NB4 (cell line): ENCODE measurements around the gene UFD1.

Experiments
- DNase-seq: peaks from one replicate; pipeline ENCODE4 v3.0.0; 2010; ENCODE audit warnings: low read depth
- H3K4me3 ChIP-seq: one replicate; pipeline ENCODE4 v1.5.1; 2011; ENCODE audit warnings: mild to moderate bottlenecking, low read depth, low read length, moderate library complexity
- MYC ChIP-seq: IDR thresholded peaks from 2 replicates; pipeline ENCODE4 v1.6.1; 2011; ENCODE audit warnings: low read depth, low read length
- POLR2A ChIP-seq: IDR thresholded peaks from 2 replicates; pipeline ENCODE4 v1.6.1; 2011; ENCODE audit warnings: mild to moderate bottlenecking; ENCODE audit not compliant: insufficient read length; ENCODE audit errors: extremely low read depth
- TF ChIP-seq, protein P1 (sequence below): IDR thresholded peaks from 2 replicates; pipeline ENCODE4 v1.6.1; 2011; ENCODE audit warnings: low read depth, low read length
- TF ChIP-seq, protein P2 (sequence below): IDR thresholded peaks from one replicate; pipeline ENCODE4 v1.5.1; 2012; ENCODE audit warnings: low read depth, low read length

Gene UFD1

DNA sequence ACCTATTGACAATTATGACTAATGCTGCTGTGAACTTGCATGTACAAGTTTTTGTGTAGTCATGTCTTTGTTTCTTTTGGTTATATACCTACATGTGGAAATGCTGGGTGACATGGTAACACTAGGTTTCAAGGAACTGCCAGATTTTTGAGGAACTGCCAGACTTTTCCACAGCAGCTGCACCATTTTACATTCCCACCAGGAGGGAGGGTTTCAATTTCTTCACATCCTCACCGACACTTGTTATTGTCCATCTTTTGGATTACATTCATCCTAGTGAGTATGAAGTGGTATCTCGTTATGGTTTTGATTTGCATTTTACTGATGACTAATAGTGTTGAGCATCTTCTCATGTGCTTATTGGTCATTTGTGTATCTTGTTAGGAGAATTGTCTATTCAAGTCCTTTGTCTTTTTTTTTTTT lies 31.9 kb upstream of the UFD1 start:
- H3K4me3 ChIP-seq: no peak overlapping the region
- no peak for DNase-seq
- TF ChIP-seq, protein P1, sequence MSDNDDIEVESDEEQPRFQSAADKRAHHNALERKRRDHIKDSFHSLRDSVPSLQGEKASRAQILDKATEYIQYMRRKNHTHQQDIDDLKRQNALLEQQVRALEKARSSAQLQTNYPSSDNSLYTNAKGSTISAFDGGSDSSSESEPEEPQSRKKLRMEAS: no peak
- TF ChIP-seq MYC (no peak), POLR2A (no peak)
- TF ChIP-seq, protein P2, sequence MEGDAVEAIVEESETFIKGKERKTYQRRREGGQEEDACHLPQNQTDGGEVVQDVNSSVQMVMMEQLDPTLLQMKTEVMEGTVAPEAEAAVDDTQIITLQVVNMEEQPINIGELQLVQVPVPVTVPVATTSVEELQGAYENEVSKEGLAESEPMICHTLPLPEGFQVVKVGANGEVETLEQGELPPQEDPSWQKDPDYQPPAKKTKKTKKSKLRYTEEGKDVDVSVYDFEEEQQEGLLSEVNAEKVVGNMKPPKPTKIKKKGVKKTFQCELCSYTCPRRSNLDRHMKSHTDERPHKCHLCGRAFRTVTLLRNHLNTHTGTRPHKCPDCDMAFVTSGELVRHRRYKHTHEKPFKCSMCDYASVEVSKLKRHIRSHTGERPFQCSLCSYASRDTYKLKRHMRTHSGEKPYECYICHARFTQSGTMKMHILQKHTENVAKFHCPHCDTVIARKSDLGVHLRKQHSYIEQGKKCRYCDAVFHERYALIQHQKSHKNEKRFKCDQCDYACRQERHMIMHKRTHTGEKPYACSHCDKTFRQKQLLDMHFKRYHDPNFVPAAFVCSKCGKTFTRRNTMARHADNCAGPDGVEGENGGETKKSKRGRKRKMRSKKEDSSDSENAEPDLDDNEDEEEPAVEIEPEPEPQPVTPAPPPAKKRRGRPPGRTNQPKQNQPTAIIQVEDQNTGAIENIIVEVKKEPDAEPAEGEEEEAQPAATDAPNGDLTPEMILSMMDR: no peak

DNA sequence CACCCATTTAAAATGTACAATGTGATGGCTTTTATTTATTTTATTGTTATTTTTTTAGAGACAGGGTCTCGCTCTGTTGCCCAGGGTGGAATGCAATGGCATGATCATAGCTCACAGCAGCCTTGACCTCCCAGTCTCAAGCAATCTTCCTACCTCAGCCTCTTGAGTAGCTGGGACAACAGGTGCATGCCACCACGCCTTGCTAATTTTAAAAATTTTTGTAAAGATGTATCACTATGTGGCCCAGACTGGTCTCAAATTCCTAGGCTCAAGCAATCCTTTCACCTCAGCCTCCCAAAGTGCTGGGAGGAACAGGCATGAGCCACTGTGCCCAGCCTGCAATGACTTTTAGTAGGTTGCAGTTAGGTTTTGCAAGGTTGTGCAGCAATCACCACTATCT lies 30.9 kb upstream of the UFD1 start:
- no peak for DNase-seq
- no peak overlapping the region for H3K4me3 ChIP-seq
- TF ChIP-seq MYC (no peak), POLR2A (no peak)
- TF ChIP-seq, protein P1: no peak
- TF ChIP-seq, protein P2: no peak

DNA sequence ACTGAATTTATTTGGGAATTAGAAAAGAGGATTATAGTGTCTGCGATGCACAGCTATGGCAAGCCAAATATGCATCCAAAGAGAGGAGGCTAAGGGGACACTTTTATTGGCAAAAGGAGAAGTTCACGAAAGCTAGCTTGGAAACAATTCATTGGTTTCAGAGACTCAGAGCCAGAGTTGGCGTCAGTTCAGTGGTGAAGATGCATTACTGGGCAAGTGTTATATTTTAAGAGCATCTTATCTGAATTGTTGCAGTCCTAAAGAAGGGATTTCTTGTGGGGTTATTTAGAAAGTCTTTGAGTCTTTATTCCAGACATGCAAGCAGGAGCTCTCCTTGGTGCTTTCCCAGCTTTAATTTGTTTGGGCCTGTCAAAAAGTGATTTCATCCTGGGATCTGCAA lies 30.2 kb upstream of the UFD1 start:
- TF ChIP-seq, protein P1: no peak
- TF ChIP-seq MYC: no peak
- TF ChIP-seq POLR2A: no peak
- TF ChIP-seq, protein P2: no peak
- no peak overlapping the region for H3K4me3 ChIP-seq
- DNase-seq: no peak

DNA sequence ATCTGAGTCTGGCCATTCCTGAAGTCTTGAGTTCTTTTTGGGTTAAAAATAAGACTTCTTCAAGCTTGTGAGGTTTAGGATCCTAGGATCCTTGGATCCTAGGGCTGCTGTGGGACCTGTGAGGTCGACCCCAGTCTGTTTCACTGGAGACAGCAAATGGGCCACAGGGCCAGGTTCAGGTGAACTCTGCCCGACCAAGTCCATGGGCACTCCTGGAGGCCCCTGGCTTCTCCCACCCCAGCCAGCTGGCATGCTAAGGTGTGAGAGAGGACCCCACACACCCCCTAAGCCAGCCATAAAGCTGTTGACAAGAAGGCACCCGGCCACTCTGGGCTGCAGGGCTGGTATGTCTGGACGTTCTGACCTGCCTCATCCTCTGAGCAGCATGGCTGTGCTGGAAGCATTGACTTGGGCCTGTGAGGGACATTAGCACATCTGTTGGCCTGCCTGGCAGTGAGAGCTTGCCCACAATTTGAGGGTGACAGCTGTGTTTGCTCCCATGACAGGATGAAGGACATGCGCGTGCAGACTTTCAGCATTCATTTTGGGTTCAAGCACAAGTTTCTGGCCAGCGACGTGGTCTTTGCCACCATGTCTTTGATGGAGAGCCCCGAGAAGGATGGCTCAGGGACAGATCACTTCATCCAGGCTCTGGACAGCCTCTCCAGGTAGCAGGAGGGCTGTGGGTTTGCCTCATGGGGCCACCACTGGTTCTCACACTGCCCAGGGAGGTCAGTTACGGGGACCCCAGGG lies 29.2 kb upstream of the UFD1 start:
- no peak for DNase-seq
- TF ChIP-seq, protein P2: no peak
- TF ChIP-seq POLR2A: no peak
- TF ChIP-seq MYC: no peak
- TF ChIP-seq, protein P1: no peak
- no peak overlapping the region for H3K4me3 ChIP-seq

DNA sequence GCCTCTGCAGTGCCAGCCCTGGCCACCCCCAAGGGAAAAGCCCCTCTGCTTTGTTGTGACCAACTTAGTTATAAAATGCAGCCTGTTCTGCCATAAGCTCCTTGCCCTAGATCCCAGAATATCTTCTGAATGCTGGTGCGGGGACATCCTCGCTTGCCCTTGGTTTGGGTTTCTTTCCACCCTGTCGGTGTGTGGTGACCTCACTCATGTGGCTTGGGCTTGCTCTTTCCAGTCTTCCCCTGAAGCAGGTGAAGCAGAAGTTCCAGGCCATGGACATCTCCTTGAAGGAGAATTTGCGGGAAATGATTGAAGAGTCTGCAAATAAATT lies 28.5 kb upstream of the UFD1 start:
- no peak for DNase-seq
- TF ChIP-seq POLR2A: no peak
- TF ChIP-seq, protein P2: no peak
- TF ChIP-seq, protein P1: no peak
- TF ChIP-seq MYC: no peak
- H3K4me3 ChIP-seq: no peak overlapping the region

DNA sequence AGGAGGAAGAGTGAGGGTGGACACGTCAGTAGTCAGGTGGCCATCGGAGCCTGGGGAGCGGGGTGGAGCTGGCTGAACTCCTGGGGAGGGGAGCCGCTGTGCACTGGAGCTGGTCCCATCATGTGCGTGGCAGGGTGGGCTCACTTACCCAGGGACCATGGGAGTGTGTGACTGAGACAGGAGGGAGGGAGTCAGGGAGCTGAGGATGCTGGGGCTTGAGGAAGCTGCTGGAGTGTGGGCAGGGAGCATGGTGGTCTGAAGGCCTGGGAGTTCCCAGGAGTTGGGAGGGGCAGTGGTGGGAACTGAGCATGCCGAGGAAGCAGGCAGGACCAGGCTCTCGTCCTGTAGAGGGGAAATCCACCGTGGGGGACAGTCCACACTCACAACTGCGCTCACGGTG lies 27.2 kb upstream of the UFD1 start:
- no peak overlapping the region for H3K4me3 ChIP-seq
- TF ChIP-seq, protein P2: no peak
- TF ChIP-seq, protein P1: no peak
- TF ChIP-seq POLR2A (no peak), MYC (no peak)
- DNase-seq: no peak
